Osteocyte (in vitro differentiated cells): ENCODE measurements around the gene RAB11FIP2. TPM values are rescaled to one million over a fixed set of nuclear protein-coding genes. Genes with fewer than 3 reads are reported as not detected.

ENCODE experiments used
- DNase-seq: peaks from one replicate; pipeline ENCODE4 v3.0.0; 2021; ENCODE audit warnings: mixed read lengths; ENCODE audit not compliant: unreplicated experiment; ENCODE audit errors: extremely low spot score
- H3K27ac Mint-ChIP-seq: one replicate; pipeline ENCODE4 v1.8.0; 2021; ENCODE audit warnings: mild to moderate bottlenecking, mixed read lengths; ENCODE audit not compliant: unreplicated experiment
- H3K27me3 Mint-ChIP-seq: one replicate; pipeline ENCODE4 v1.8.0; 2021; ENCODE audit warnings: mixed read lengths; ENCODE audit not compliant: unreplicated experiment
- H3K36me3 Mint-ChIP-seq: one replicate; pipeline ENCODE4 v1.8.0; 2021; ENCODE audit warnings: mixed read lengths; ENCODE audit not compliant: unreplicated experiment
- H3K4me1 Mint-ChIP-seq: one replicate; pipeline ENCODE4 v1.8.0; 2021; ENCODE audit warnings: mixed read lengths; ENCODE audit not compliant: unreplicated experiment
- H3K4me3 Mint-ChIP-seq: one replicate; pipeline ENCODE4 v1.8.0; 2021; ENCODE audit warnings: mild to moderate bottlenecking, moderate library complexity, mixed read lengths; ENCODE audit not compliant: unreplicated experiment
- H3K9me3 Mint-ChIP-seq: one replicate; pipeline ENCODE4 v1.8.0; 2021; ENCODE audit warnings: mixed read lengths; ENCODE audit not compliant: unreplicated experiment
- total RNA-seq: library from RNA; stranded (reverse); gene quantifications from 2 replicates; pipeline ENCODE4 v1.2.1, GENCODE V29; 2021
- TF ChIP-seq, protein P1 (sequence below): fragments of 200-600 bp; sonication (generic); IDR thresholded peaks from 2 replicates; pipeline ENCODE4 v1.5.0; 2021; ENCODE audit warnings: antibody characterized with exemption, mild to moderate bottlenecking, moderate library complexity

The RAB11FIP2 gene
- total RNA-seq, 1 donor from 2014 or later, result 23.1 TPM

DNA sequence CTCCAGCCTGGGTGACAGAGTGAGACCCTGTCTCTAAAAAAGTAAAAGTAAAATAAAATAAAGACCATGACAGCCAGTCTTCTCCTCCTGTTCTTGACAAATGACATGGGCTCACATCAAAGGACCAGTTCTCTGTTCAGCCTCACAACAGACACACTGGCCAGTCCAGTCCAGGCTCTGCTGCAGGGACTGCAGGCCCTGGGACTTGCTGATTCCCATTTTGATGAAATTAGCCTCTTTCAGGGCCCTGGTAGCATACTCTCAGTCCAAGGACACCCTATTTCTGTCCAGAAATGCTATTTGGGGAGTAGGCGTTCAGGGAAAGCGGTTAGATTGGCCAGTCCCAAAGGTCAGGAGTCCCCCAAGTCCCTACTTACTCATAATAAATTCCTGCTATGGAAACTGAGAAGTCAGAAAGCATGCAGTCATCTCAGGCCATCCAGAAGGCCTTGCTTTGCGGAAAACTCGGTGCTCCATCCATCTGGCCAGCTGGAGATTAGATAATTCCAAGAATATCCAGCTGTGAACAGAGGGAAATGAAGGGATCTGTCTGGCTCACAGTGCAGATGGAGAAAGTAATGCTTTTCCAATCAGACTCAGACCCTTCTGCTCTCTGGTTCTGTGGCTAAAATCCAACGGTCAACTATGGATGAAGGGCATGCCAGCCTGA is 74.4 kb downstream of the RAB11FIP2 start:
- Mint-ChIP-seq H3K4me3 (no peak overlapping the region), H3K9me3 (no peaks in the 10 kb centered on the region)

DNA sequence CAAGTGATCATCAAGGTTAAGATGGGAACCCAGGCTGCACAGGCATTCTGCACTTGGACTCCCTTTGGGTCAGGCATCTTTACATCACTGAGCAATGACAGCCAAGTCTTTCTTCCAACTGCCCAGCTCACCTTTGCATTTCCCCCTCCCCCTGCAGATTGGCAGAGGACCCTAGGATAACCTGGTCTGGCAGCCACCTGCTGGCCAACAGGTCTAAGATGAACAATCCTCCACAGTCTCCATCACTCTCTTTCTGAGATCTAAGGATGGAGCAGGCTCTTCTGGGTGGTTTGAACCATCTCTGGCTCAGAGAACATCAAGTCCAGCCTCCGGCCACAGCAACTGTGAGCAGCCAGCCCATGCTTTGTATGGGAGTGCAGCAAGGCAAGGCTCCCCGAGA is 75.8 kb downstream of the RAB11FIP2 start:
- Mint-ChIP-seq H3K27me3 (peaks cover 2% of the 10 kb centered on the region), H3K4me1 (no peaks in the 10 kb centered on the region), H3K4me3 (no peak overlapping the region), H3K27ac (no peak overlapping the region), H3K9me3 (no peaks in the 10 kb centered on the region), H3K36me3 (no peaks in the 10 kb centered on the region)
- DNase-seq, result no peak
- TF ChIP-seq, protein P1, sequence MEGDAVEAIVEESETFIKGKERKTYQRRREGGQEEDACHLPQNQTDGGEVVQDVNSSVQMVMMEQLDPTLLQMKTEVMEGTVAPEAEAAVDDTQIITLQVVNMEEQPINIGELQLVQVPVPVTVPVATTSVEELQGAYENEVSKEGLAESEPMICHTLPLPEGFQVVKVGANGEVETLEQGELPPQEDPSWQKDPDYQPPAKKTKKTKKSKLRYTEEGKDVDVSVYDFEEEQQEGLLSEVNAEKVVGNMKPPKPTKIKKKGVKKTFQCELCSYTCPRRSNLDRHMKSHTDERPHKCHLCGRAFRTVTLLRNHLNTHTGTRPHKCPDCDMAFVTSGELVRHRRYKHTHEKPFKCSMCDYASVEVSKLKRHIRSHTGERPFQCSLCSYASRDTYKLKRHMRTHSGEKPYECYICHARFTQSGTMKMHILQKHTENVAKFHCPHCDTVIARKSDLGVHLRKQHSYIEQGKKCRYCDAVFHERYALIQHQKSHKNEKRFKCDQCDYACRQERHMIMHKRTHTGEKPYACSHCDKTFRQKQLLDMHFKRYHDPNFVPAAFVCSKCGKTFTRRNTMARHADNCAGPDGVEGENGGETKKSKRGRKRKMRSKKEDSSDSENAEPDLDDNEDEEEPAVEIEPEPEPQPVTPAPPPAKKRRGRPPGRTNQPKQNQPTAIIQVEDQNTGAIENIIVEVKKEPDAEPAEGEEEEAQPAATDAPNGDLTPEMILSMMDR, result no peak

More for the DNA sequence above, 74.4 kb downstream of the RAB11FIP2 start:
- no peak overlapping the region for H3K27ac Mint-ChIP-seq
- TF ChIP-seq, protein P1, result no peak
- H3K27me3 Mint-ChIP-seq, result peaks cover 2% of the 10 kb centered on the region
- H3K36me3 Mint-ChIP-seq, result no peaks in the 10 kb centered on the region
- no peaks in the 10 kb centered on the region for H3K4me1 Mint-ChIP-seq
- DNase-seq, result no peak

DNA sequence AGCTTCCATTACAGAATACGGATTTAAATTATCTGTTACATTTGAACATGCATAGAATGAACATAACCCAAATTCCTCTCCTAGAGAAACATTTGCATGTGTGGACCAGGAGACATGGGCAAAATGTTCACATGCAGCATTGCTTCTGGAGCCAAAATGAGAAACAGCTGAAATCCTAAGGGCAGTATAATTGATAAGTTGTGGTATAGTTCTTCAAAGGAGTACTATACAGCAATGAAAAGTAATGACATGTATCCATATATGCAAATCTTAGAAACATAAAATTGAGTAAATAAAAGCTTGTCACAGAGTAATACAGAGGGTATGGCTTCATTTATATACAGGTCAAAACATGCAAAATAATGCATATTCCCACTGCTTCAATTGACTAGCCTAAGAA is 77.1 kb downstream of the RAB11FIP2 start:
- H3K9me3 Mint-ChIP-seq, result no peaks in the 10 kb centered on the region
- no peak overlapping the region for H3K27ac Mint-ChIP-seq
- H3K4me1 Mint-ChIP-seq, result no peaks in the 10 kb centered on the region
- peaks cover 2% of the 10 kb centered on the region for H3K27me3 Mint-ChIP-seq
- TF ChIP-seq, protein P1, result no peak
- no peak overlapping the region for H3K4me3 Mint-ChIP-seq
- no peak for DNase-seq
- H3K36me3 Mint-ChIP-seq, result no peaks in the 10 kb centered on the region

DNA sequence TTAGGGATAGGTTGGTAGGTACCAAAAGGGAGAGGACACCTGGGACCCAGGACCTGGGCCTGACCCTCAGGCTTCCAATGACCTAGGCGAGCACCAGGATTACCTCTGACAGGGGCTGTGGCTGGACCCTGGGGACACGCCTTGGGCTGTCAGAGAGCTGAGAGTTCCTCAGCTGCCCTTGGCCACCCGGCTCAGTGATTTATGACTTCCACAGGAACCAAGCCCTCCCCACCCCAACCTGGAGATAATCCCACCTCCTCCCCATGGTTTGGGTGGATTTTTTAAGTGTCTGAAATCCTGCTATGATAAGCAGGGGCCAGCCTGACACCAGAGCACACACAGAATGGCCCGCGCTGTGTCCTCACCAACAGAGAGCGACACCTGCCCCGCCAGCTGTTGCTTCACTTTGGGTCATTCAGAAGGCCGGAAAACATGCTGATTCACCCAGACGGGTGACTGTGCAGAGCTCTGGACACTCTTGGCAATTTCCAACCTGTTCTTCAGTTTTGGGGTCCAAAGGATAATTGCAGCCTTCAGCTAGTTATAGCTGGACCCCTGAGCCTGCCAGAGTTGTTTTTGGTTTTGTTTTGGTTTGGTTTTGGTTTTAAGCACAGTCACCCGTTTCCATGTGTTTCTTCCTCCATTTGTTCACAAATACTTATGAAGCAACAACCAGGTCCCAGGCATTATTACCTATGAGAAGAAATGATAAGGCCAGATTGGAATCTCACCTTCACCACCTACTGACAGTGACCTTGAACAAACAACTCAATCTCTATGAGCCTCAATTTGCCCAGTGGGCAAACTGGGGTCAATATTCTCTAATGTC is 78.2 kb downstream of the RAB11FIP2 start:
- TF ChIP-seq, protein P1, result no peak
- Mint-ChIP-seq H3K27me3 (peaks cover under 1% of the 10 kb centered on the region), H3K27ac (no peak overlapping the region)

DNA sequence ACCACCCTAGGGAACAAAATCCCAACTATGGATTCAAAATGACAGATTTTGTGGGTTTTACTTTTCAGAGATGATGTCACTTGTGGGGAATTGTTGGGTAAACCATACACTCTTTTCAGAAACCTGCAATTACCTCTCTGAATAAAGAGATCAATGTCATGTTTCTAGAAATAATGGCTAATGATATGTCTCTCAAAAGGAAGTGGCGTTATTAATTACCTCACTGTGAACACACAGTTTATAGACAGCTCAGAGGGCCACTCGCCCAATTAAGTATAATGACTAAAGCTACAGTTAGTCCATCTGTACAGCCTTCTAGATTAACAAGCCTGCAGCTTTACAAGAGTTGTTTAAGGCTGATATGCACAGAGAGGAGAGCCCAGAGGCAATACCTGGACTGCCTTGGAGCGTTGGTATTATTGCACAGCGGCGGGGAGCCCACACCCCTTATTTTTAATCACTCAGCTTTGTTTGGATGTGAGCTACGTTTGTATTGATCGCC is 79.5 kb downstream of the RAB11FIP2 start:
- no peaks in the 10 kb centered on the region for H3K36me3 Mint-ChIP-seq
- H3K4me1 Mint-ChIP-seq, result no peaks in the 10 kb centered on the region
- H3K4me3 Mint-ChIP-seq, result no peak overlapping the region
- H3K27ac Mint-ChIP-seq, result no peak overlapping the region
- H3K9me3 Mint-ChIP-seq, result no peaks in the 10 kb centered on the region
- TF ChIP-seq, protein P1, result no peak
- no peak for DNase-seq
- no peaks in the 10 kb centered on the region for H3K27me3 Mint-ChIP-seq

More for the DNA sequence above, 78.2 kb downstream of the RAB11FIP2 start:
- H3K4me1 Mint-ChIP-seq, result no peaks in the 10 kb centered on the region
- no peaks in the 10 kb centered on the region for H3K9me3 Mint-ChIP-seq
- H3K4me3 Mint-ChIP-seq, result no peak overlapping the region
- DNase-seq, result no peak
- no peaks in the 10 kb centered on the region for H3K36me3 Mint-ChIP-seq
